Gastroesophageal sphincter (tissue), 3 donors: ENCODE results near the gene BACH2.

Source experiments
- CTCF ChIP-seq, 4 experiments: fragments of 200-600 bp in 2 of 4; fragments of 450-650 bp in 2 of 4; sonication (generic) in 1 of 4; IDR thresholded peaks; one replicate each; pipeline ENCODE4 v1.5.1; 2017 to 2019; ENCODE audit warnings: antibody characterized with exemption in 4 of 4, mild to moderate bottlenecking in 2 of 4, moderate library complexity in 2 of 4
- POLR2A ChIP-seq, 2 donors: fragments of 450-650 bp; IDR thresholded peaks; one replicate each; pipeline ENCODE4 v1.6.1; 2017; ENCODE audit warnings: antibody characterized with exemption in 2 of 2, mild to moderate bottlenecking in 2 of 2, moderate library complexity in 1 of 2

- no peak for TF ChIP-seq POLR2A (IDR thresholded peaks at IDR 0.05)
- no peak for TF ChIP-seq CTCF (IDR thresholded peaks at IDR 0.05)
These were observed 255.7 kb downstream of the BACH2 start for GRCh38 chr6:90040931-90041330.
